Measurements from ENCODE around the gene ANKS1B.
"Not testable (repeated sequence)": the region's sequence is repeated elsewhere in the genome, so short reads cannot be mapped to it uniquely, and the experiment has no call there.

The ANKS1B gene

GRCh38 chr12:99036566-99036965, 948.2 kb downstream of the ANKS1B start (continued):
- TF ChIP-seq ZNF274 (IDR thresholded peaks at IDR 0.05; ENCODE audit: low read length): no peak
- no peak for TF ChIP-seq ZNF274 (tag by site-specific recombination; IDR thresholded peaks at IDR 0.05; ENCODE audit: borderline replicate concordance)
- no peak for TF ChIP-seq ZNF19 (tag by site-specific recombination; IDR thresholded peaks at IDR 0.05; ENCODE audit: low read depth)
- TF ChIP-seq ZSCAN30 (tag by site-specific recombination; IDR thresholded peaks at IDR 0.05): no peak
- no peak for TF ChIP-seq HOXD13 (CRISPR knock-in tag; IDR thresholded peaks at IDR 0.05; ENCODE audit: borderline replicate concordance)
- no peak for TF ChIP-seq ZNF350 (tag by site-specific recombination; IDR thresholded peaks at IDR 0.05)
- TF ChIP-seq ZNF148 (tag by site-specific recombination; IDR thresholded peaks at IDR 0.05; ENCODE audit: borderline replicate concordance): no peak
- TF ChIP-seq WT1 (tag by site-specific recombination; IDR thresholded peaks at IDR 0.05): no peak

- CTCF ChIA-PET: no interaction called here
- H3K27ac ChIP-seq (ENCODE audit: extremely low read depth, low read depth, low read length): no peak overlapping the region
- POLR2A ChIA-PET: no interaction called here
- no peaks in the 10 kb centered on the region for H3K4me1 ChIP-seq (ENCODE audit: control insufficient read depth, insufficient read depth, low read length)
- no peaks in the 10 kb centered on the region for H3K36me3 ChIP-seq (ENCODE audit: control insufficient read depth in 2 of 2, insufficient read depth in 1 of 2, low read length in 2 of 2)
- H3K4me3 ChIP-seq (ENCODE audit: low read depth, low read length): no peak overlapping the region
- TF ChIP-seq PRDM6 (tag by site-specific recombination; IDR thresholded peaks at IDR 0.05): no peak
- no peak for TF ChIP-seq ZNF433 (tag by site-specific recombination; IDR thresholded peaks at IDR 0.05; ENCODE audit: low read depth)
- TF ChIP-seq ZNF558 (tag by site-specific recombination; IDR thresholded peaks at IDR 0.05): no peak
- no peak for TF ChIP-seq ZNF324 (tag by site-specific recombination; IDR thresholded peaks at IDR 0.05)
- no peak for TF ChIP-seq ZNF530 (tag by site-specific recombination; IDR thresholded peaks at IDR 0.05; ENCODE audit: low read depth)
- no peak for TF ChIP-seq ZBTB44 (tag by site-specific recombination; IDR thresholded peaks at IDR 0.05)
- TF ChIP-seq HIC1 (tag by site-specific recombination; IDR thresholded peaks at IDR 0.05): no peak
- TF ChIP-seq ZNF426 (tag by site-specific recombination; IDR thresholded peaks at IDR 0.05): no peak
- no peak for TF ChIP-seq ZNF621 (tag by site-specific recombination; IDR thresholded peaks at IDR 0.05)
- no peak for TF ChIP-seq ZNF701 (tag by site-specific recombination; IDR thresholded peaks at IDR 0.05)
- TF ChIP-seq ZNF501 (tag by site-specific recombination; IDR thresholded peaks at IDR 0.05): no peak
- TF ChIP-seq ZNF830 (tag by site-specific recombination; IDR thresholded peaks at IDR 0.05; ENCODE audit: low read depth): no peak
- no peak for TF ChIP-seq ZNF529 (tag by site-specific recombination; IDR thresholded peaks at IDR 0.05; ENCODE audit: insufficient replicate concordance)
- TF ChIP-seq ZNF660 (tag by site-specific recombination; IDR thresholded peaks at IDR 0.05): no peak
- TF ChIP-seq ZNF366 (tag by site-specific recombination; conservative IDR thresholded peaks at IDR 0.05): no peak
- TF ChIP-seq ZNF48 (tag by site-specific recombination; IDR thresholded peaks at IDR 0.05): no peak
- TF ChIP-seq ZNF112 (tag by site-specific recombination; IDR thresholded peaks at IDR 0.05): no peak
- TF ChIP-seq ZSCAN18 (tag by site-specific recombination; IDR thresholded peaks at IDR 0.05): no peak
- no peaks in the 10 kb centered on the region for H3K9me3 ChIP-seq (ENCODE audit: control insufficient read depth, insufficient read depth, low read depth, low read length)
Observed at GRCh38 chr12:99035803-99036202, 948.9 kb downstream of the ANKS1B start.

GRCh38 chr12:99034201-99034600, 950.5 kb downstream of the ANKS1B start:
- CTCF ChIA-PET; H3K4me3 ChIP-seq (ENCODE audit: low read depth, low read length); H3K36me3 ChIP-seq (ENCODE audit: control insufficient read depth in 2 of 2, insufficient read depth in 1 of 2, low read length in 2 of 2); H3K4me1 ChIP-seq (ENCODE audit: control insufficient read depth, insufficient read depth, low read length); POLR2A ChIA-PET; H3K9me3 ChIP-seq (ENCODE audit: control insufficient read depth, insufficient read depth, low read depth, low read length); H3K27ac ChIP-seq (ENCODE audit: extremely low read depth, low read depth, low read length): not testable (repeated sequence)

Data from HEK293 (cell line).